ENCODE data around the gene SUSD4. TPM values are rescaled to one million over a fixed set of nuclear protein-coding genes. Genes with fewer than 3 reads are reported as not detected.

SUSD4 gene
- total RNA-seq, 1 experiment from 2014 or later = 7.2 TPM

DNA sequence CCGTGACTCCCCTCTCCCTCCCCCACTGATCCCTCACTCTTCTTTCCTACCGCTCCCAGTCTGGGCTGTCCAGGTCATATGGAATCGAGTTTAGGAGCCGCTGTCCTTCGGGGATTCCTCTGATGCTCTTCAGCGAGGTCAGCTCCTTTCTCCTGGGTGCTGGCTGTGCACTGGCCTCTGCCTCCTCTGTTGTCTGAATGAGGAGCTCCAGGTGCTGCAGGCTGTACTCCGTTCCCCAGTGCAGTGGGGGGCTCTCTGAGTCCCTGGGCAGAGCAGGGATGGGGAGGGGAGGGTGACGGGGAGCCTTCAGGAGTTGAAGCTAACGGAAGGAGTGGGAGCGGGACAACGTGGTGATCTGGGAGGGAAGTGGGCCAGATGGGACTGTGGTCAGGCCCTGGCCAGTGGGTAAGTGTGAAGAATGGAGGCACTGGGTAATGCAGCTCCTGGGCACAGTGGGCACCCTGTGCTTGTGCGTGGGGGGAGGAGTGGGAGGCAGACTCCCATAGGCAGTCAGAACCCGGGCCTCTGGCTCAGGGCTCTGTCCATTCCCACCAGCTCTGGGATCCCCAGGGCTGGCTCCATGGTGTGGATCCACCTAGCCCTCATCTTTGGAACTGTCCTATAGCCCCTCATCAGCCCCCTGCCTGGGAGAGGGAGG lies 161.5 kb downstream of the SUSD4 start:
- Mint-ChIP-seq H3K9me3 (ENCODE audit: low read depth, unreplicated experiment) (peaks cover 4% of the 10 kb centered on the region), H3K27me3 (ENCODE audit: unreplicated experiment) (no peaks in the 10 kb centered on the region)

DNA sequence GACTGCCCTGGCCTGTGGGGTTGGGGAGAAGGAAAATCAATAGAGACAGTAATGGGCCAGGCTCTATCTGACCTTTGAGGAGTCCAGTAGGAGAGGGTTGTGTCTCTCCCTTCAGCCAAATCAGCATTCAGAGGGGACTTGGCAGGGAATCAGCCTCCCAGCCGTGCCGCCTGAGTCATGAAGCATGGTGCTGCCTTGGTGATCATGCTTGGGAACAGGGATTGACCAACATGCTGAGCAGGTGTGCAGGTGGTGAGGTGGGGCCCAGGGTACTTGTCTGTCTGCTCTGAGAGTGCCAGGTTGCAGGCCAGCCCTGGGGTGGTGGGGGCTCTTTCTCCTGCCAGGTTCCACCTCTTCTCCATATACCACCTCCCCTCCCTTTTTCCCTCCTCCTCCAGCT lies 162.0 kb downstream of the SUSD4 start:
- no peak for TF ChIP-seq CTCF (IDR thresholded peaks at IDR 0.05; ENCODE audit: unreplicated experiment)
- intact Hi-C loops (cut with micrococcal nuclease; ENCODE audit: unreplicated experiment) = no loop called here
- no peaks in the 10 kb centered on the region for H3K36me3 Mint-ChIP-seq (ENCODE audit: insufficient read depth, unreplicated experiment)
- CTCF ChIA-PET = interaction anchor here (0.9 to 1.4 kb wide), 2 partner anchors 8 to 14 kb away, joined by 3 read pairs; no protein-coding TSS in a partner anchor
- no peaks in the 10 kb centered on the region for H3K27me3 Mint-ChIP-seq (ENCODE audit: unreplicated experiment)
- no peak overlapping the region for H3K27ac Mint-ChIP-seq (ENCODE audit: unreplicated experiment)
- no peak for DNase-seq
- peaks cover 4% of the 10 kb centered on the region for H3K9me3 Mint-ChIP-seq (ENCODE audit: low read depth, unreplicated experiment)
- H3K4me3 Mint-ChIP-seq (ENCODE audit: low read depth, unreplicated experiment) = no peak overlapping the region
- H3K4me1 Mint-ChIP-seq (ENCODE audit: low read depth, unreplicated experiment) = peaks cover 13% of the 10 kb centered on the region
- BruUV-seq (replicated peaks) = no TSS peak

More for the DNA sequence above, 161.5 kb downstream of the SUSD4 start:
- intact Hi-C loops (cut with micrococcal nuclease; ENCODE audit: unreplicated experiment) = no loop called here
- TF ChIP-seq CTCF (IDR thresholded peaks at IDR 0.05; ENCODE audit: unreplicated experiment) = no peak
- Mint-ChIP-seq H3K36me3 (ENCODE audit: insufficient read depth, unreplicated experiment) (no peaks in the 10 kb centered on the region), H3K4me1 (ENCODE audit: low read depth, unreplicated experiment) (peaks cover 9% of the 10 kb centered on the region), H3K4me3 (ENCODE audit: low read depth, unreplicated experiment) (no peak overlapping the region), H3K27ac (ENCODE audit: unreplicated experiment) (no peak overlapping the region)
- BruUV-seq (replicated peaks) = no TSS peak
- CTCF ChIA-PET = interaction anchor here (0.9 to 1.4 kb wide), 2 partner anchors 8 to 14 kb away, joined by 3 read pairs; no protein-coding TSS in a partner anchor
- DNase-seq = no peak

GRCh38 chr1:223200903-223201302 lies 163.1 kb downstream of the SUSD4 start:
- H3K36me3 Mint-ChIP-seq (ENCODE audit: insufficient read depth, unreplicated experiment) = no peaks in the 10 kb centered on the region
- intact Hi-C loops (cut with micrococcal nuclease; ENCODE audit: unreplicated experiment) = no loop called here
- no peak overlapping the region for H3K27ac Mint-ChIP-seq (ENCODE audit: unreplicated experiment)
- no TSS peak for BruUV-seq (replicated peaks)
- H3K9me3 Mint-ChIP-seq (ENCODE audit: low read depth, unreplicated experiment) = peaks cover 4% of the 10 kb centered on the region
- peaks cover 24% of the 10 kb centered on the region for H3K4me1 Mint-ChIP-seq (ENCODE audit: low read depth, unreplicated experiment)
- no peak for DNase-seq
- no peak overlapping the region for H3K4me3 Mint-ChIP-seq (ENCODE audit: low read depth, unreplicated experiment)
- CTCF ChIA-PET = no interaction called here
- H3K27me3 Mint-ChIP-seq (ENCODE audit: unreplicated experiment) = no peaks in the 10 kb centered on the region
- no peak for TF ChIP-seq CTCF (IDR thresholded peaks at IDR 0.05; ENCODE audit: unreplicated experiment)

DNA sequence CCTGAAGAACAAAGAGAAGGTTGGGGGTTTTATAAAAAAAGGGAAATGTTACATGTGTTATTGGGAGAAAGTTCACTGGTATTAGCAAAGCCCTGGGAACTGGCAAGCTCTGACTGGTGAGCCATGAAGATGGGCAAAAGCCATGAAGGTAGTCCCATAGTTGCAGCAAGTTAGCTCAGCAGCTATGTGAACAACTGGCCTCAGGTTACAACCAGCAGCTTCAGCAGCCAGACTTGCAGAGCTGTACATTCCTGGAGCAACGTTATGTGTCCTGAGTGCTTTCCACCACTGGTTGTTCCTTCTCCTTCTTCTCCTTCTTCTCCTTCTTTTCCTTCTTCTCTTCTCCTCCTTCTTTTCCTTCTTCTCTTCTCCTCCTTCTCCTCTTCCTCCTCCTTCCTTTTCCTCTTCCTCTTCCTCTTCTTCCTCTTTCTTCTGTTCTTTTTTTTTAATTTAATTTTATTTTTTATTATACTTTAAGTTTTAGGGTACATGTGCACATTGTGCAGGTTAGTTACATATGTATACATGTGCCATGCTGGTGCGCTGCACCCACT lies 164.8 kb downstream of the SUSD4 start:
- no peak for TF ChIP-seq CTCF (IDR thresholded peaks at IDR 0.05; ENCODE audit: unreplicated experiment)
- no peak for DNase-seq
- CTCF ChIA-PET = no interaction called here
- intact Hi-C loops (cut with micrococcal nuclease; ENCODE audit: unreplicated experiment) = no loop called here
- Mint-ChIP-seq H3K9me3 (ENCODE audit: low read depth, unreplicated experiment) (peaks cover 4% of the 10 kb centered on the region), H3K27ac (ENCODE audit: unreplicated experiment) (no peak overlapping the region), H3K4me1 (ENCODE audit: low read depth, unreplicated experiment) (peaks cover 30% of the 10 kb centered on the region), H3K36me3 (ENCODE audit: insufficient read depth, unreplicated experiment) (no peaks in the 10 kb centered on the region), H3K27me3 (ENCODE audit: unreplicated experiment) (no peaks in the 10 kb centered on the region), H3K4me3 (ENCODE audit: low read depth, unreplicated experiment) (no peak overlapping the region)
- BruUV-seq (replicated peaks) = no TSS peak
